Right lung (tissue), 5 donors: ENCODE measurements around the gene RTF1. TPM values are rescaled to one million over a fixed set of nuclear protein-coding genes. Genes with fewer than 3 reads are reported as not detected.

ENCODE experiments used
- polyA plus RNA-seq, 5 donors: library from polyadenylated mRNA; unstranded; fragments of 120-200 nt; gene quantifications; one replicate each; pipeline versions ENCODE4 v1.2.1 to v1.2.3, GENCODE V29; 2013; ENCODE audit warnings: inconsistent platforms in 1 of 5, low replicate concordance in 1 of 5; ENCODE audit not compliant: insufficient read length in 5 of 5, insufficient read depth in 1 of 5

RTF1 gene
- polyA plus RNA-seq, 5 donors: 58.3 to 85.9 (median 62.9) TPM

Other genes starting within 250 kb of the RTF1 start
- under 1 TPM in 1 of 5 donors, not detected in 4; 0.07 TPM for gene EXD1, start 186.3 kb upstream of the RTF1 start, polyA plus RNA-seq
- 10 to 100 TPM; 49.2 to 66.5 (median 50.8) TPM for gene CHP1, start 185.8 kb upstream of the RTF1 start, polyA plus RNA-seq
- 10 to 100 TPM in 1 of 5 donors, 1 to 10 TPM in 4; 5.3 to 13.9 (median 7.0) TPM for gene OIP5, start 84.5 kb upstream of the RTF1 start, polyA plus RNA-seq
- 100 to 1,000 TPM in 2 of 5 donors, 10 to 100 TPM in 3; 51.2 to 160 (median 92.2) TPM for gene NUSAP1, start 84.2 kb upstream of the RTF1 start, polyA plus RNA-seq
- gene NDUFAF1, start 14.6 kb upstream of the RTF1 start, polyA plus RNA-seq: 10 to 100 TPM; 15.8 to 24.1 (median 17.0) TPM
- gene ITPKA, start 76.8 kb downstream of the RTF1 start, polyA plus RNA-seq: 1 to 10 TPM; 1.0 to 1.6 (median 1.3) TPM
- gene LTK, start 96.7 kb downstream of the RTF1 start, polyA plus RNA-seq: 1 to 10 TPM; 1.8 to 3.7 (median 2.9) TPM
- 10 to 100 TPM; 25.1 to 31.3 (median 27.2) TPM for gene RPAP1, start 127.2 kb downstream of the RTF1 start, polyA plus RNA-seq
- gene TYRO3, start 142.1 kb downstream of the RTF1 start, polyA plus RNA-seq: 10 to 100 TPM; 35.9 to 47.1 (median 43.2) TPM
- gene MGA, start 243.3 kb downstream of the RTF1 start, polyA plus RNA-seq: 10 to 100 TPM; 23.9 to 41.5 (median 35.3) TPM